HG02870 (cell line): Measurements from ENCODE around the gene RDH16.
"Not testable (repeated sequence)": the region's sequence is repeated elsewhere in the genome, so short reads cannot be mapped to it uniquely, and the experiment has no call there.

Experiments
- ATAC-seq: cut with Tn5 transposase; IDR thresholded peaks from one replicate; pipeline ENCODE4 v1.9.1; 2021; ENCODE audit warnings: mild to moderate bottlenecking, moderate library complexity; ENCODE audit not compliant: unreplicated experiment

Gene RDH16

GRCh38 chr12:56989861-56990610 is 32.6 kb upstream of the RDH16 start:
- no peak for ATAC-seq

DNA sequence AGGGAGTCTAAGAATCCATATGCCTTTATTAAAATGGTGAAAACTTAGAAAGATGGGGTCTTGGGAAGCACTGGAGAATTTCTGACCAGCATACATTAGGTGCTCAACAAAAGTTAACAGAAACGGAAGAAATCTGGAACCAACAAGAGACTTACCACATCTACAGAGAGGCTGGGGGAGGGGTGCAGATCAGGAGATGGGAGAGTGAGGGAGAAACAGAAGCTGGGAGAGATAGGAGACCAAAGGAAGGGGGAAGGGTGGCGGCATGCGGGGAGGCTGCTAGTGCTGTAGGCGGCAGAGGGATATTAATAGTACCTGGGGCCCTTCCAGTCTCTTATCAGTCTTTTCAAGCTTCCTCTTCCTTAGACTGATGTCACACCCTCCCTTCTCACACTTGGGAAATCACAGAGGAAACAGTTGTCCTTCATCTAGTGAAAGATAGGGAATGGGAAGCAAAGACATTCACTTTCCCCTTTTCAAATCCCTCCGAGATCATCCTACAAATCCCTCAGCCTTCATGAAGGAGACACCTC is 30.9 kb upstream of the RDH16 start:
- ATAC-seq: no peak

- no peak for ATAC-seq
These were observed 30.2 kb upstream of the RDH16 start for GRCh38 chr12:56987551-56988053.

- no peak for ATAC-seq
These were observed 29.6 kb upstream of the RDH16 start for GRCh38 chr12:56987011-56987410.

GRCh38 chr12:56985714-56986113 is 28.3 kb upstream of the RDH16 start:
- not testable (repeated sequence) for ATAC-seq

GRCh38 chr12:56983386-56983785 is 26.0 kb upstream of the RDH16 start:
- ATAC-seq: no peak

DNA sequence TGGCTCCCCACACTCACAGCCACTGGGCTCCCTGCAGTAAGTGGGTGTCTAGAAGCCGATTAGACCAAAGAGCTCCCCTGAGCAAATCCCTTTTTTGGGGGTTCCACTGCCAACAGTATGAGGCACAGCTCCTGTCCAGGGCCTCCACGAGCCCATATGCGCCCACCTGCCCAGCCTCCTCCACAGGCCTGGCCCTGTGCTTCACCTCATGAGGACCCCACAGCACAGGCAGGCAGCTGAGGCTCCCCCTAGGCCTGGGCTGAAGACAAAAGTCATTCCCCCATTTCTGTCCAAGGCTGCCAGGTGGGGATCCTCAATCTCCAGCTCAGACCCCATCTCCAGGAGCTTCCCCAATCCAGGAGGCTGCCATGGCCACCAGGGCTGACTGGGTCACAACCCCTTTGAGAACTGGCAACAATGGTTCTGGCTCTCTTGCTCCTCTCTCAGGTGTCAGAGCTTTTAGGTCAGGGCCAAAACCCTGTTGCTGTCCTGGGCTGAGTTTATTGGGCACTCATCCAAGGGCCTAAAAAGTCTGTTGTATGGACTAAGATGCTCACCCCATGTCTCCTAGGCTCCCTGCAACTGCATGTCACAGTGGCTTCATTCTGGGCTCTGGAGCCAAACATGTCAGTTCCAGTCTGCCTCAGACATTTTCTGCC is 25.3 kb upstream of the RDH16 start:
- not testable (repeated sequence) for ATAC-seq

DNA sequence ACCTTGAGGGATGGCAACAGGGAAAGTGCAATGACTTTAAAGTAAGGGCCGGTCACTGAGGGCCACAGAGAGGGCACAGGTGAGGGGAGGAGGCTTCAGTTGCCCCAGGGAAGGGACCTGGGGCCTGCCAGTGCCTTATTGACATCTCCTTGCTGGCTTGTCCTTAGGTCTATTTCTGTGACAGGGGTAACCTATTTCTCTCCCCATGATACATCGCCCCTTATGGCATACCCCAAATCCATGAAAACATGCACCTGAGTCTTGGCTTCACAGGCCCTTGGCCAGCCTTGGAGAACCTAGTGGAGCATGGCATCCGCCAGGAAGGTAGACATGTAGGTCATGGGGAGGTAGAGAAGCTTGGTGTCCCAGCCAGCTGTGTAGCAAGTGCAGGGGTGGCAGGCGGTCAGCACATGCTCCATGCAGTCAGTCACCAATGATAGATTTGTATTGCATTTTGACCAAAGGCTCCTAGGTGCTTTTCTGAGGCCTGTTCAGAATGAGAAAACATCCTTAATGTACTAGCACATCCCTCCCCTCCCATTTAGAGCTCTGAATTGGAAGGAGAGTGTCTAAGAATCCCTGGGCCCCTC is 23.6 kb upstream of the RDH16 start:
- ATAC-seq: no peak

DNA sequence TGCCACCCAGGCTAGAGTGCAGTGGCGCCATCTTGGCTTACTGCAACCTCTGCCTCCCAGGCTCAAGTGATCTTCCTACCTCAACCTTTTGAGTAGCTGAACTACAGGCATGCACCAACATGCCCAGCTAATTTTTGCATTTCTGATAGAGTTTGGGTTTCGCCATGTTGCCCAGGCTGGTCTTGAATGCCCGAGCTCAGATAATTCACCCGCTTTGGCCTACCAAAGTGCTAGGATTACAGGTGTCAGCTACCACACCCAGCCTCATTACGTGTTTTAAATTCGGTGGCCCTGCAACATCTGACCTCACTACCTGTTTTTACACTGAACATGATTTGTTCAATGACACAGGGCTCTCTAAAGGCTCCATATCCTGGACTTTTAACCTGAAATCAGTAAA is 22.9 kb upstream of the RDH16 start:
- no peak for ATAC-seq

GRCh38 chr12:56979628-56980027 is 22.2 kb upstream of the RDH16 start:
- ATAC-seq: no peak

DNA sequence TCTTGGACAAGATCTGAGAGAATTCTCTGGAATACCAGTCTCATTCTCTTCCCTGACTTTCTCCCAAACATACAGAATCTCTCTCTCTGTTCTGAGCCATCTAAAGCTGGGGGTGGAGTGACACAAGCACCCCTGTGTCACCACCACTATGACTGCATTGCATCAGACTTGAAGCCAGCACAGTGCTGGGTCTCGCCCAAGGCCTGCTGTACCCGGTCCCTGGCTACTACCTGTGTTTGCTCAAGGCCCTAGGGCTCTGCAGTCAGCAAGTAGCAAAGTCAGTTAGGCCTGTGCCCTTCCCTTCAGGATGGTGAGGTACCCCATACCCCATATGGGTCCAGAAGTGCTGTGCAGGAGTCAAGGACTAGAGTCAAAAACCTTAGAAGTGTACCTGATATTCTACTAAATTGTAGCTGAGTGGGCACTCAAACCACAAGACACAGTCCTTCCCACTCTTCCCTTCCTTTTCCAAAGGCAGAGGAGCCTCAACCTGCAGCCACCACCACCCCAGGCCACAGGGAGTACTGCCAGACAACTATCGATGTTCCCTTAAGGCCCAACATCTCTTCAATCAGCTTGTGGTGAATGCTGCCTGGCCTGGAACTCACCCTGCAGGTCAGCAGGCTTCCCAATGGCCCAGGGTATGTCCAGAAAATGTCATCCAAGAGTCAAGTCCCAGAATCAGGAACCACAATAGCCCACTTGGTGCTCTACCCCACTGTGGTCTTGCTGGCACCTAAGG is 21.2 kb upstream of the RDH16 start:
- ATAC-seq: no peak

- ATAC-seq: not testable (repeated sequence)
These were observed 20.0 kb upstream of the RDH16 start for GRCh38 chr12:56977361-56977760.

GRCh38 chr12:56974224-56974623 is 16.8 kb upstream of the RDH16 start:
- ATAC-seq: not testable (repeated sequence)

DNA sequence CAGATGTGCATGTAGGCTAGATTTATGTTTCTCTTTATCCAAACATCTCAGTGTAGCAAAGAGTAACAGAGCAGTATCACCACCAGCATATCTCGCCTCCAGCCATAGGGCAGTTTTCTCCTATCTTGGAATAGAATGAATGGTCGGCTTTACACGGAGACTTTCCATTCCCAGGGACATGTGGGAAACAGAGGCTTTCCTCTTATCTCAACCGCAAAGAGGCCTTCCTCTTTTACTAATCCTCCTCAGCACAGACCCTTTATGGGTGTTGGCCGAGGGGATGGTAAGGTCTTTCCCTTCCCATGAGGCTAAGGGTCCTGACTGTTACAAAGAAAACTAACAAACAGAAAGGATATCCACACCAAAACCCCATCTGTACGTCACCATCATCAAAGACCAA is 11.5 kb upstream of the RDH16 start:
- not testable (repeated sequence) for ATAC-seq

DNA sequence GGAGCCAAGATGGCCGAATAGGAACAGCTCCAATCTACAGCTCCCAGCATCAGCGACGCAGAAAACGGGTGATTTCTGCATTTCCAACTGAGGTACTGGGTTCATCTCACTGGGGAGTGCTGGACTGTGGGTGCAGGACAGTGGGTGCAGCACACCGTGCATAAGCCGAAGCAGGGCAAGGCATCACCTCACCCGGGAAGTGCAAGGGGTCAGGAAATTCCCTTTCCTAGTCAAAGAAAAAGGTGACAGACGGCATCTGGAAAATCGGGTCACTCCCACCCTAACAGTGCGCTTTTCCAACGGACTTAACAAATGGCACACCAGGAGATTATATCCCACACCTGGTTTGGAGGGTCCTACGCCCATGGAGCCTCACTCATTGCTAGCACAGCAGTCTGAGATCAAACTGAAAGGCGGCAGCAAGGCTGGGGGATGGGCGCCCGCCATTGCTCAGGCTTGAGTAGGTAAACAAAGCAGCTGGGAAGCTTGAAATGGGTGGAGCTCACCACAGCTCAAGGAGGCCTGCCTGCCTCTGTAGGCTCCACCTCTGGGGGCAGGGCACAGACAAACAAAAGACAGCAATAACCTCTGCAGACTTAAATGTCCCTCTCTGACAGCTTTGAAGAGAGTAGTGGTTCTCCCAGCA is 8.7 kb upstream of the RDH16 start:
- not testable (repeated sequence) for ATAC-seq

GRCh38 chr12:56965124-56965523 is 7.7 kb upstream of the RDH16 start:
- not testable (repeated sequence) for ATAC-seq

GRCh38 chr12:56963557-56963956 is 6.1 kb upstream of the RDH16 start:
- ATAC-seq: not testable (repeated sequence)

DNA sequence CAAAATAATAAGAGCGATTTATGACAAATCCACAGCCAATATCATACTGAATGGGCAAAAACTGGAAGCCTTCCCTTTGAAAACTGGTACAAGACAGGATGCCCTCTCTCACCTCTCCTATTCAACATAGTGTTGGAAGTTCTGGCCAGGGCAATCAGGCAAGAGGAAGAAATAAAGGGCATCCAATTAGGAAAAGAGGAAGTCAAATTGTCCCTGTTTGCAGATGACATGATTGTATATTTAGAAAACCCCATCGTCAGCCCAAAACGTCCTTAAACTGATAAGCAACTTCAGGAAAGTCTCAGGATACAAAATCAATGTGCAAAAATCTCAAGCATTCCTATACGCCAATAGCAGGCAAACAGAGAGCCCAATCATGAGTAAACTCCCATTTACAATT is 4.8 kb upstream of the RDH16 start:
- ATAC-seq: not testable (repeated sequence)

GRCh38 chr12:56958422-56958821 is 1.0 kb upstream of the RDH16 start:
- no peak for ATAC-seq

- ATAC-seq: no peak
These were observed 1.7 kb downstream of the RDH16 start for GRCh38 chr12:56955631-56956256.
